Measurements from ENCODE around the gene ERI2.

ERI2 gene

GRCh38 chr16:20814784-20815183 is 8.5 kb upstream of the ERI2 start (continued):
- no peak for TF ChIP-seq PRDM10 (tag by site-specific recombination; IDR thresholded peaks at IDR 0.05)
- TF ChIP-seq ZNF701 (tag by site-specific recombination; IDR thresholded peaks at IDR 0.05): no peak
- TF ChIP-seq ZNF140 (tag by site-specific recombination; IDR thresholded peaks at IDR 0.05): no peak
- TF ChIP-seq ZNF473 (tag by site-specific recombination; IDR thresholded peaks at IDR 0.05): no peak
- TF ChIP-seq ZNF658 (tag by site-specific recombination; IDR thresholded peaks at IDR 0.05): no peak
- TF ChIP-seq ZNF354C (tag by site-specific recombination; IDR thresholded peaks at IDR 0.05; ENCODE audit: borderline replicate concordance, low read depth): no peak

GRCh38 chr16:20812510-20812909 is 6.2 kb upstream of the ERI2 start:
- H3K27ac ChIP-seq (ENCODE audit: extremely low read depth, low read depth, low read length): no peak overlapping the region
- ChIA-PET POLR2A (interaction anchor here (0.6 to 0.7 kb wide), 2 partner anchors 23 to 1508 kb away, joined by 3 to 11 read pairs; no protein-coding TSS in a partner anchor), CTCF (no interaction called here)
- no peaks in the 10 kb centered on the region for H3K4me1 ChIP-seq (ENCODE audit: control insufficient read depth, insufficient read depth, low read length)
- H3K4me3 ChIP-seq (ENCODE audit: low read depth, low read length): no peak overlapping the region
- H3K9me3 ChIP-seq (ENCODE audit: control insufficient read depth, insufficient read depth, low read depth, low read length): no peaks in the 10 kb centered on the region
- peak; percentile 49; the same call in 1 of the 2 replicates for TF ChIP-seq SCRT1 (tag by site-specific recombination; IDR thresholded peaks at IDR 0.05; ENCODE audit: borderline replicate concordance)
- TF ChIP-seq, protein P1, sequence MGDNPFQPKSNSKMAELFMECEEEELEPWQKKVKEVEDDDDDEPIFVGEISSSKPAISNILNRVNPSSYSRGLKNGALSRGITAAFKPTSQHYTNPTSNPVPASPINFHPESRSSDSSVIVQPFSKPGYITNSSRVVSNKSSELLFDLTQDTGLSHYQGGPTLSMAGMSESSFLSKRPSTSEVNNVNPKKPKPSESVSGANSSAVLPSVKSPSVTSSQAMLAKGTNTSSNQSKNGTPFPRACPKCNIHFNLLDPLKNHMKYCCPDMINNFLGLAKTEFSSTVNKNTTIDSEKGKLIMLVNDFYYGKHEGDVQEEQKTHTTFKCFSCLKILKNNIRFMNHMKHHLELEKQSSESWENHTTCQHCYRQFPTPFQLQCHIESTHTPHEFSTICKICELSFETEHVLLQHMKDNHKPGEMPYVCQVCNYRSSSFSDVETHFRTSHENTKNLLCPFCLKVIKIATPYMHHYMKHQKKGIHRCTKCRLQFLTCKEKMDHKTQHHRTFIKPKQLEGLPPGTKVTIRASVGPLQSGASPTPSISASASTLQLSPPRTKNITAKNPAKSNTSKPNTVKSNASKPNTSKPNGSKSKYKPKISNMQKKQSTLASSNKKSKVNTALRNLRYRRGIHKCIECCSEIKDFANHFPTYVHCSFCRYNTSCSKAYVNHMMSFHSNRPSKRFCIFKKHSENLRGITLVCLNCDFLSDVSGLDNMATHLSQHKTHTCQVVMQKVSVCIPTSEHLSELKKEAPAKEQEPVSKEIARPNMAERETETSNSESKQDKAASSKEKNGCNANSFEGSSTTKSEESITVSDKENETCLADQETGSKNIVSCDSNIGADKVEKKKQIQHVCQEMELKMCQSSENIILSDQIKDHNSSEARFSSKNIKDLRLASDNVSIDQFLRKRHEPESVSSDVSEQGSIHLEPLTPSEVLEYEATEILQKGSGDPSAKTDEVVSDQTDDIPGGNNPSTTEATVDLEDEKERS (tag by site-specific recombination; IDR thresholded peaks at IDR 0.05): no peak
- TF ChIP-seq SCRT2 (tag by site-specific recombination; IDR thresholded peaks at IDR 0.05): peak; percentile 80; the same call in 1 of the 2 replicates
- TF ChIP-seq, protein P2, sequence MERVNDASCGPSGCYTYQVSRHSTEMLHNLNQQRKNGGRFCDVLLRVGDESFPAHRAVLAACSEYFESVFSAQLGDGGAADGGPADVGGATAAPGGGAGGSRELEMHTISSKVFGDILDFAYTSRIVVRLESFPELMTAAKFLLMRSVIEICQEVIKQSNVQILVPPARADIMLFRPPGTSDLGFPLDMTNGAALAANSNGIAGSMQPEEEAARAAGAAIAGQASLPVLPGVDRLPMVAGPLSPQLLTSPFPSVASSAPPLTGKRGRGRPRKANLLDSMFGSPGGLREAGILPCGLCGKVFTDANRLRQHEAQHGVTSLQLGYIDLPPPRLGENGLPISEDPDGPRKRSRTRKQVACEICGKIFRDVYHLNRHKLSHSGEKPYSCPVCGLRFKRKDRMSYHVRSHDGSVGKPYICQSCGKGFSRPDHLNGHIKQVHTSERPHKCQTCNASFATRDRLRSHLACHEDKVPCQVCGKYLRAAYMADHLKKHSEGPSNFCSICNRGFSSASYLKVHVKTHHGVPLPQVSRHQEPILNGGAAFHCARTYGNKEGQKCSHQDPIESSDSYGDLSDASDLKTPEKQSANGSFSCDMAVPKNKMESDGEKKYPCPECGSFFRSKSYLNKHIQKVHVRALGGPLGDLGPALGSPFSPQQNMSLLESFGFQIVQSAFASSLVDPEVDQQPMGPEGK (tag by site-specific recombination; IDR thresholded peaks at IDR 0.05): no peak
- H3K36me3 ChIP-seq (ENCODE audit: control insufficient read depth in 2 of 2, insufficient read depth in 1 of 2, low read length in 2 of 2): peaks cover 5 to 47% of the 10 kb centered on the region in 2 experiments; a peak in 2 of 3 replicates

- POLR2A ChIA-PET: no interaction called here
- no peaks in the 10 kb centered on the region for H3K4me1 ChIP-seq (ENCODE audit: control insufficient read depth, insufficient read depth, low read length)
- no peak overlapping the region for H3K4me3 ChIP-seq (ENCODE audit: low read depth, low read length)
- H3K27ac ChIP-seq (ENCODE audit: extremely low read depth, low read depth, low read length): no peak overlapping the region
- peak; percentile 78 for TF ChIP-seq KLF1 (tag by site-specific recombination; IDR thresholded peaks at IDR 0.05)
- TF ChIP-seq, protein P3, sequence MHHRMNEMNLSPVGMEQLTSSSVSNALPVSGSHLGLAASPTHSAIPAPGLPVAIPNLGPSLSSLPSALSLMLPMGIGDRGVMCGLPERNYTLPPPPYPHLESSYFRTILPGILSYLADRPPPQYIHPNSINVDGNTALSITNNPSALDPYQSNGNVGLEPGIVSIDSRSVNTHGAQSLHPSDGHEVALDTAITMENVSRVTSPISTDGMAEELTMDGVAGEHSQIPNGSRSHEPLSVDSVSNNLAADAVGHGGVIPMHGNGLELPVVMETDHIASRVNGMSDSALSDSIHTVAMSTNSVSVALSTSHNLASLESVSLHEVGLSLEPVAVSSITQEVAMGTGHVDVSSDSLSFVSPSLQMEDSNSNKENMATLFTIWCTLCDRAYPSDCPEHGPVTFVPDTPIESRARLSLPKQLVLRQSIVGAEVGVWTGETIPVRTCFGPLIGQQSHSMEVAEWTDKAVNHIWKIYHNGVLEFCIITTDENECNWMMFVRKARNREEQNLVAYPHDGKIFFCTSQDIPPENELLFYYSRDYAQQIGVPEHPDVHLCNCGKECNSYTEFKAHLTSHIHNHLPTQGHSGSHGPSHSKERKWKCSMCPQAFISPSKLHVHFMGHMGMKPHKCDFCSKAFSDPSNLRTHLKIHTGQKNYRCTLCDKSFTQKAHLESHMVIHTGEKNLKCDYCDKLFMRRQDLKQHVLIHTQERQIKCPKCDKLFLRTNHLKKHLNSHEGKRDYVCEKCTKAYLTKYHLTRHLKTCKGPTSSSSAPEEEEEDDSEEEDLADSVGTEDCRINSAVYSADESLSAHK (tag by site-specific recombination; IDR thresholded peaks at IDR 0.05): no peak
- no peaks in the 10 kb centered on the region for H3K9me3 ChIP-seq (ENCODE audit: control insufficient read depth, insufficient read depth, low read depth, low read length)
- CTCF ChIA-PET: no interaction called here
- peaks cover 5 to 42% of the 10 kb centered on the region in 2 experiments; a peak in 2 of 3 replicates for H3K36me3 ChIP-seq (ENCODE audit: control insufficient read depth in 2 of 2, insufficient read depth in 1 of 2, low read length in 2 of 2)
These were observed 5.7 kb upstream of the ERI2 start for GRCh38 chr16:20811889-20812439.

Measured in HEK293 (cell line).